Middle frontal gyrus (tissue), 1 donor: ENCODE results near the gene OCEL1.
"Not testable (repeated sequence)": the region's sequence is repeated elsewhere in the genome, so short reads cannot be mapped to it uniquely, and the experiment has no call there.

ENCODE experiments used
- DNase-seq: peaks from one replicate; pipeline ENCODE4 v3.0.0-alpha.2; 2015; ENCODE audit warnings: low spot score; ENCODE audit errors: extremely low spot score

Gene OCEL1

GRCh38 chr19:17226002-17226933, at the start of gene OCEL1:
TSS of gene OCEL1 (plus strand) at chr19:17226226. CDS start at chr19:17226248, 22 bp downstream.
- DNase-seq = peak; percentile 97

- no peak for DNase-seq
These were observed 47.7 kb upstream of the OCEL1 start for GRCh38 chr19:17178291-17178690.

- DNase-seq = no peak
These were observed 44.9 kb upstream of the OCEL1 start for GRCh38 chr19:17180997-17181702.

DNA sequence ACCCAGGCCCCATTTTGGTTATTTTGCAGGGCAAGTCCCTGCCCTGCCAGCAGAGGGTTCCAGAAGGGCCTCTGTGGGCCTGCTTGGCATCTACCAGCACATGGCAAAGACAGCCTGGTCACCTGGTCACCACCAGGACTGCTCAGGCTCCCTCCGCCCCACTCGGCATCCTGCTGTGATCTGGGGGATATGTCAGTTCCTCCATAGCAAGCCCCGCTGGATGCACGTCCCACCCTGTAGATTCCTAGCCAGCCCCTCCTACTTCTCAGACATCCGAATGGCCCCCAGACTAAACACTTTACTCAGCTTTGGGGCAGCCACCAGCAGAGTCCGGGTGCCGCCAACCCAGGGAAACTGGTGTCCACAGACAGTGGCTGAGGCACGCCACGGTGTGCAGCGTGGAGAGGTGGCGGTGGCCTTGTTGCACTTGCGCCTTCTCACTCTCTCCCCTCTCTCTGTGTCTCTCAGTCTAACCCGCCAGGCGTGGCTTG, 42.7 kb upstream of the OCEL1 start:
- DNase-seq = no peak

- DNase-seq = no peak
These were observed 42.1 kb upstream of the OCEL1 start for GRCh38 chr19:17183858-17184321.

DNA sequence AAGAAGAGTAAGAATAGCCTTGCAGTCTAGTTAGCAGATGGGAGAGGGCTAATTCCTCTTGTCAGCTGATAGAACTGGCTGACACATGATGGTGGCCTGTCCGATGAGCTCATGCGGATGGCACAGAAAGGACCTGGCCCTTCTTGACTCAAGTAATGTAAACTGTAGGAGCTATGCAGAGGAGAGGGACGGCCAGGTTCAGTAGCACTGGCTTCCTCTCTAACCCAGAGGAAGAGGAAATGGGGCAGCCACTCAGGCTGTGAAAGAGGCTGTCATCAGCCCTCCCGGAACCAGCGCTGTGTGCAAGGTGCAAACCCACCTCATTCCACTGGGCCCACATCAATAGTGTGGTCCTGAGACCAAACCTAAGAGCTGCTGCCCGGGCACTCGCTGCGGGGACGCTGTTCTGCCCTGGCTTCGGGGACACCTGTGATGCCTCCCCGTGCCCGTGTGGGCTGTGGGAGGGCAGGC, 41.6 kb upstream of the OCEL1 start:
- no peak for DNase-seq

GRCh38 chr19:17185590-17185989, 40.4 kb upstream of the OCEL1 start:
- DNase-seq = no peak

- DNase-seq = not testable (repeated sequence)
These were observed 34.3 kb upstream of the OCEL1 start for GRCh38 chr19:17191736-17192135.

DNA sequence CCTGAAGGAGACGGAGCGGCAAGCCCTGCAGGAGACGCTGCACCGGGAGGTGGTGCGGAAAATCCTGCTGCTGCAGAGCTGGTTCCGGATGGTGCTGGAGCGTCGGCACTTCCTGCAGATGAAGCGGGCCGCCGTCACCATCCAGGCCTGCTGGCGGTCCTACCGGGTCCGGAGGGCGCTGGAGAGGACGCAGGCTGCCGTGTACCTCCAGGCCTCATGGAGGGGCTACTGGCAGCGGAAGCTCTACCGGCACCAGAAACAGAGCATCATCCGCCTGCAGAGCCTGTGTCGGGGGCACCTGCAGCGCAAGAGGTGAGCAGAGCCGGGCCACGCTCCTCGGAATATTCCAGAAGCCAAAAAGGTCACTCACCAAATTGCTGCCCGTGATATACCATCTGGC, 33.3 kb upstream of the OCEL1 start:
- no peak for DNase-seq

- DNase-seq = no peak
These were observed 31.4 kb upstream of the OCEL1 start for GRCh38 chr19:17194608-17195007.

GRCh38 chr19:17195106-17195505, 30.9 kb upstream of the OCEL1 start:
- no peak for DNase-seq

DNA sequence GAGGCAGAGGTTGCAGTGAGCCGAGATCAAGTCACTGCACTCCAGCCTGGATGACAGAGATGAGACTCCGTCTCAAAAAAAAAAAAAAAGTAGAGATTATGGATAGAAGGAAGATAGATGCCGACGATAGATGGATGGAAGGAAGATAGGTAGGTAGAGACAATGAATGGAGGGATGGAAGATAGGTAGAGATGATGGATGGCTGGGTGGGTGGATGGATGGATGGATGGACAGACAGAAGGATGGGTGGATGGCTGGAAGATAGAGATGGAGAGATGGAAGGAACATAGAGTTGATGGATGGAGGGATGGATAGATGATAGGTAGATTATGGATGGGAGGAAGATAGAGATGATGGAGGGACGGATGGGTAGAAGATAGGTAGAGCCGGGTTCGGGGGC, 29.4 kb upstream of the OCEL1 start:
- no peak for DNase-seq

- DNase-seq = no peak
These were observed 28.4 kb upstream of the OCEL1 start for GRCh38 chr19:17197666-17198065.

DNA sequence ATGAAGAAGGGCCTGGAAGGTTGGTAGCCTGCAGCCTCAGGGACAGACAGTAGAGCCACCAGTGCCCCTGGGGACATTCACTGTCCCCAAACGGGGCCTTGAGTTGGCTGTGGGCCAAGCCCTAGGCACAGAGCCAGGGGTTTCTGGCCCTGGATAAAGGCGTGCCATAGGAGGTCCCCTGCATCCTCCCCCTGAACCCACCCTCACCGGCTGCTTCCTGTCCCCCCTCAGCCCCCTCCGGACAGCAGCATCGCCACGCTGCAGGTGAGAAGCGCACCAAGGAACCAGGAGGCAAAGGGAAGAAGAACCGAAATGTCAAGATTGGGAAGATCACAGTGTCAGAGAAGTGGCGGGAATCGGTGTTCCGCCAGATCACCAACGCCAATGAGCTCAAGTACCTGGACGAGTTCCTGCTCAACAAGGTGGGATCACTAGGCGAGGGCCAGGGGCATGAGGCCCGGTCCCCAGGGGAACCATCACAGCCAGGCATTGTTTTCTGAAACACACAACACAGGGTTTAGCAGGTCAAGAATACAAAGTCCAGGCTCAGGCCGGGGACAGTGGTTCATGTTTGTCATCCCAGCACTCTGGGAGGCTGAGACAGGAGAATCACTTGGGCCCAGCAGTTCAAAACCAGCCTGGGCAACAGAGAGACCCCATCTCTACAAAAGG, 25.5 kb upstream of the OCEL1 start:
- DNase-seq = no peak

DNA sequence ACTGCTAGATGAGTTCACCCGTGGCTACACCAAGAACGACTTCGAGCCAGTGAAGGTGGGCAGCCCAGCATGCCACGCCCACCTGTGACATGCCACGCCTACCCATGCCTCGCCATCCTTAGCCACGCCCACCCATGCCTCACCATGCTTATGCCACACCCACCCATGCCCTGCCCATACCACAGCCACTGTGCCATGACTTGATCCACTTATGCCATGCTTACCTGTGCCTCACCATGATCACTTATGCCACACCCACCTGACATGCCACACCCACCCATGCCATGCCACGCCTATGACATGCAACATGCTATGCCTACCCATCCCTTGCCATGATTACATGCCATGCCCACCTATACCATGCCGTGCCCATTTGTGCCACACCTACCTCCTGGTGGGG, 23.8 kb upstream of the OCEL1 start:
- DNase-seq = no peak

DNA sequence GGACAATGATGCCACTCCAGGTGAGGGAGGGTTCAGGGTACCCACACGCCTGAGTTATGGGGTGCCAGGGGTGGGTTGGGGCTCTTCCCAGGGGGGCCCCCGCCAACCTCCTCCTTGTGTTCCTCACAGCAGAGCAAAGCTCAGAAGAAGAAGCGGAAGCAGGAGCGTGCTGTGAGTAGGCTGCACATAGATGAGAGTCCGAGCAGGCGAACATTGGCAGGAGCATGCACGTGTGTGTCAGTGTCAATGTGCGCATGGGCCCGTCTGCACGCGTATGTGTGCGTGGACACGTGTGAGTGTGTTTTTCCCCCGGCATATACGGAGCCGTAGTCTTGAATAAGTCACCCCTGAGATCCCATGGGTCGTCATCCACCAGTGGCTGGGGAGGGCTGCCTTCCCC, 23.3 kb upstream of the OCEL1 start:
- DNase-seq = no peak

DNA sequence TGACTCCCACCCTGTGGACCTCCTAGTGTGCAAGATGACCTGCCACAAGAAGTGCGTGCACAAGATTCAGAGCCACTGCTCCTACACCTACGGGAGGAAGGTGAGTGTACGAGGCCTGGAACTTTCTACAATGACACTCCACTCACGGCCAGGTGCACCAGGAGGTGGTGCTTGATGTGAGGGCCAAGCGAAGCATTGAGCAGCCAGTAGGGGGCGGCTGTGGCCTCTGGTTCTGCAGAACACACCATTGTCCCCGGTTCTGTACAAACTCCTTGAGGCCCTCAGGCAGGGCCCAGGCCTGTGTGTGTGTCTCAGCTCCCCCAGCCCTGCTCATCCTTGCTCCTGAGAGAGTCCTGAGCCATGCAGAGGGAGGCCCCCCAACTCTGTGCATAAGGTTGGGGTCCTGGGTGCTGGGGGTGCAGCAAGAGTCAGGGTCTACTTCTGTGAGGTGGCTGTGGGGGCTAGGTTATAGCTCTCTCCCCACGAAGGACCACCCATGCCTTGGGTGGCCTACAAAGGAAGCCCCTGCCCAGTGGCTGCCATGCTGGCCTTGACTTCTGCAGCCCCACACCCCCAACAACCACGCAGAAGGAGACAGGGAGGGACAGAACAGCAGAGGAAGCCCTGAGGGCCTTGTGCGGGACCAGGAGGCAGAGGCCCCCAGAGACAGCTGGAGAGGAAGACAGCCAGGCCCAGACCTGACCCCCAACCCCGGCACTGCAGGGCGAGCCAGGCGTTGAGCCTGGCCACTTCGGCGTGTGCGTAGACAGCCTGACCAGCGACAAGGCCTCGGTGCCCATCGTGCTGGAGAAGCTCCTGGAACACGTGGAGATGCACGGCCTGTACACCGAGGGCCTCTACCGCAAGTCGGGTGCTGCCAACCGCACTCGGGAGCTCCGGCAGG, 20.5 kb upstream of the OCEL1 start:
- no peak for DNase-seq

DNA sequence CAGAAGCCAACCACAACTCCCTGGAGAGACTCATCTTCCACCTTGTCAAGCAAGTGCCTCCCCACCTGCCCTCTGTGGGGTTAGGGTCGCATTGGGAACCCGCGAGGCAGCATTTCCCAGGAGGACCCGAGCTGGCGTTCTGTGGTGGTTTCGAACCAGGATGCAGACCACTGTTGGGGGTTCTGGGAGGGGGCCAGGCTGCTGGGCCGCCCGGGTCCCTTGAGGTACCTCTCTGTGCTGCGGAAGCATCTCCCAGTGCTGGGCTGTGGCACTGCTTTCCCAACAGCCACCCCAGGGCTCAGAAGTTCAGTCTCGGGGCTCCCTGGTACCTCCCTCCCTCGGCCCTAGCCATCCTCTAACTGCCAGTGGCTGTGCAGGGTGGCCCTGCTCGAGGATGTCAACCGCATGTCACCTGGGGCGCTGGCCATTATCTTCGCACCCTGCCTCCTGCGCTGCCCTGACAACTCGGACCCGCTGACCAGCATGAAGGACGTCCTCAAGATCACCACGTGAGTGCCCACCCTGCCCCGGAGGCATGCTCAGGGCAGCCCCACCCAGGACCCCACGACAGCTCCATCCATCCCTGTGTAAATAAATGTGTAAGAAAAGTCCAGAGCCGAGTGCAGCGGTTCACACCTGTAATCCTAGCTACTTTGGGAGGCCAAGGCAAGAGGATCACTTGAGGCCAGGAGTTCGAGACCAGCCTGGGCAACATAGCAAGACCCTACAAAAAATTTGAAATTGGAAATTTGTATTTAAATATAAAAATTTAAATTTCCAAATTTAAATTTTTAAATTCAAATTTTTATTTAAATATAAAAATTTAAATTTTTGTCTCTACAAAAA, 19.1 kb upstream of the OCEL1 start:
- DNase-seq = no peak
